Body of pancreas (tissue), 4 donors: Measurements from ENCODE around the gene SMIM41. TPM values are rescaled to one million over a fixed set of nuclear protein-coding genes. Genes with fewer than 3 reads are reported as not detected.

Source experiments
- ATAC-seq: fragments of 150-250 bp; one replicate; pipeline ENCODE4 v1.9.1; 2016
- DNase-seq, 4 donors: peaks; one replicate each; pipeline ENCODE4 v3.0.0-alpha.2; 2019
- H3K27ac ChIP-seq, 4 donors: fragments of 200-600 bp; sonication (generic); 1 replicate in 3 of 4; 2 replicates in 1 of 4; pipeline versions ENCODE4 v1.5.1 to v1.6.1; 2016 to 2019; ENCODE audit warnings: mild to moderate bottlenecking in 1 of 4, mixed read lengths in 1 of 4, moderate library complexity in 1 of 4
- H3K27me3 ChIP-seq, 2 donors: fragments of 200-600 bp; sonication (generic); one replicate each; pipeline ENCODE4 v1.6.0; 2016; ENCODE audit warnings: mild to moderate bottlenecking in 1 of 2
- H3K36me3 ChIP-seq, 2 donors: fragments of 200-600 bp; sonication (generic); replicated peaks in 1 of 2; 2 replicates each; pipeline ENCODE4 v1.5.1; 2016; ENCODE audit warnings: low read depth in 2 of 2; ENCODE audit not compliant: insufficient read depth in 1 of 2
- H3K4me1 ChIP-seq: fragments of 200-600 bp; sonication (generic); one replicate; pipeline ENCODE4 v1.6.0; 2016
- H3K4me3 ChIP-seq, 2 donors: fragments of 200-600 bp; sonication (generic); 1 replicate in 1 of 2; 2 replicates in 1 of 2; pipeline ENCODE4 v1.5.1; 2016 to 2019
- H3K9me3 ChIP-seq, 3 donors: fragments of 200-600 bp; sonication (generic); 1 replicate in 2 of 3; 2 replicates in 1 of 3; pipeline ENCODE4 v1.5.1; 2016
- CTCF ChIP-seq, 7 experiments: fragments of 450-650 bp in 4 of 7; fragments of 200-600 bp in 3 of 7; sonication (generic) in 3 of 7; IDR thresholded peaks; one replicate each; pipeline ENCODE4 v1.5.1; 2016 to 2019; ENCODE audit warnings: antibody characterized with exemption in 7 of 7
- POLR2A ChIP-seq, 3 donors: fragments of 450-650 bp; IDR thresholded peaks; one replicate each; pipeline ENCODE4 v1.6.1; 2016; ENCODE audit warnings: antibody characterized with exemption in 3 of 3, mild to moderate bottlenecking in 2 of 3
- WGBS, 2 donors: methylation state at CpG; one replicate each; pipeline ENCODE4 v1.1.5; 2017; 5-methylcytosine and 5-hydroxymethylcytosine counted together
- intact Hi-C: fragments of 100-400 bp; cut with DNase I; formaldehyde crosslinking; loops from one replicate; pipeline ENCODE4 v1.15.1; 2023
- total RNA-seq, 2 donors: library from RNA; depleted of rRNA; stranded (reverse); fragments of >200 nt; gene quantifications; one replicate each; pipeline ENCODE4 v1.1.0, GENCODE V29; 2016

The SMIM41 gene
- total RNA-seq, 2 donors from 2014 or later = 0.26 to 0.66 TPM

DNA sequence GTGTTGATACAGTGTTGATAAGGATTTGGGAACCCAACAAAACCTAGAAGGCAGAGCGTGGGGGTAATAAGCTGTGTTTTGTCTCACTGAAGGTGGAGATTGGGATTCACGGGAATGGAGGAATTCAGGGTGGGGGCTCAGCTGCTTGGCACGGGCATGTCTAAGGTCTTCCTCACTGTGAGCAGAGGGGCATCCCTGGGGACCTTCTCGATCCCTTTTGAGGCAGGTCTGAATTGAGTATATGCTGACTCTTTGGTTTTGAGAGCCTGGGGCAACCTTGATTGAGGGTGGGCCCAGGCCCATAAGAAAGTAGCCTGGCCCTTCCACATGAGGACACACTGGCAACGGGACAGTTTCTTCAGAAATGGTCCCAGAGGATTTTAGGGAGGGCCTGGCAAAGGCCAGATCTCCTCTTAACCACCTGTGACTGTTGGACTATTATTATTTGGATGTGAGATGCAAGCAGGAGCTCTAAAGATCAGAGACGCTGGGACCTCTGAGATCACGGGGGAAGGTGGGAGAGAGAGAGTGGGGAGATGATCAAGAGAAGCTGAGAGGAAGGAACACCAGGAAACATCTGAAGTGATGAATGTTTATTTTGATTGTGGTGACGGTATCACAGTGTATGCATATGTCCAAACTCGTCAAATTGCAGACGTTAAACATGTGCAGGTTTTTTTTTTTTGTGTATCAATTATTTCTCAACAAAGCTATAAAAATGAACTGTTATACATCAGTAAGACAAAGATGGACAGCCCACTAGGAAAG is 48.4 kb downstream of the SMIM41 start:
- H3K4me1 ChIP-seq = no peaks in the 10 kb centered on the region
- no peaks in the 10 kb centered on the region for H3K36me3 ChIP-seq
- TF ChIP-seq CTCF (IDR thresholded peaks at IDR 0.05) (no peak), POLR2A (IDR thresholded peaks at IDR 0.05) (no peak)
- DNase-seq = no peak
- no peaks in the 10 kb centered on the region for H3K9me3 ChIP-seq
- intact Hi-C loops = no loop called here
- H3K27me3 ChIP-seq = no peaks in the 10 kb centered on the region
- WGBS, 2 donors = 53 to 59% methylated on average over 9 to 10 of the region's 10 CpGs
- no peak overlapping the region for H3K4me3 ChIP-seq
- ATAC-seq = no peak
- no peak overlapping the region for H3K27ac ChIP-seq

DNA sequence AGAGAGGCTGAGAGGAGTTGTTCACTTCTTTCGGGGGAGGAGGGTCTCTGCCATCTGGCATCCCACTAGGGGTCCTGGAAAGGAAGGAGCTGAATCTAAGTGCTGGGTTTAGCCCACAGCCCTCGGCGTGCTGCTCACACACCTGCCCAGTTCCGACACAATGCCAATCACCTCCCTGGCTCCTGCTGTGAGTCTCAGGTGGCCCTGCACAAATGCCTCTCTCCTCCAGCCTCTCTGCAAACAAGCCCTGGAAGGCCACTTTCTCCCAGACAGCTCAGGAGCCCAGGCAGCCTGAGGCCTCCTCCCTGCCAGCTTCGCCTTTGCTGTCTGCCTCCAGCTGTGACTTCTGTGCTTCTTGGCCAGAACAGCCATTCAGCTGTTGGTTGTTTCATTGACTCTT is 51.2 kb downstream of the SMIM41 start:
- no peaks in the 10 kb centered on the region for H3K36me3 ChIP-seq
- no peak for ATAC-seq
- intact Hi-C loops = no loop called here
- 74 to 78% methylated on average over 5 of the region's 5 CpGs for WGBS, 2 donors
- DNase-seq = no peak
- no peak overlapping the region for H3K4me3 ChIP-seq
- TF ChIP-seq POLR2A (IDR thresholded peaks at IDR 0.05) = no peak
- TF ChIP-seq CTCF (IDR thresholded peaks at IDR 0.05) = no peak
- H3K4me1 ChIP-seq = no peaks in the 10 kb centered on the region
- H3K27me3 ChIP-seq = no peaks in the 10 kb centered on the region
- no peak overlapping the region for H3K27ac ChIP-seq
- no peaks in the 10 kb centered on the region for H3K9me3 ChIP-seq

DNA sequence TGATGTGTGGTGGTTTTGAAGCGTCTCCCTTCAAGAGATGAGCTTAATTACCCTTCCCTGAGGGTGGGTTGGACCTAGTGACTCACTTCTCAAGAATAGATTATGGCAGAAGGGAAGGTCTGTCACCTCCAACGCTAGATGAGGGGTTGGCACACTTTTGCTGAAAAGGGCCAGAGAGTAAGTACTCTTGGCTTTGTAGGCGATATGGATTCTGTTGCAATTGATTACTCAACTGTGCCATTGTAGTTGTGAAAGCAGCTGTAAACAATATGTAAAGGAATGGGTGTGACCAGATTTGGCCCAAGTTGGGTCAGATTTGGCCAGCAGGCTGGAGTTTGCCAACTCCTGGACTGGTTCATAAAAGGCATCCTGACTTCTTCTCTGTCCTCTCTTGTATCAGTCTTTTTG is 53.3 kb downstream of the SMIM41 start:
- no peak overlapping the region for H3K27ac ChIP-seq
- no peaks in the 10 kb centered on the region for H3K9me3 ChIP-seq
- TF ChIP-seq POLR2A (IDR thresholded peaks at IDR 0.05) (no peak), CTCF (IDR thresholded peaks at IDR 0.05) (no peak)
- DNase-seq (no peak), ATAC-seq (no peak)
- H3K36me3 ChIP-seq = no peaks in the 10 kb centered on the region
- intact Hi-C loops = no loop called here
- H3K27me3 ChIP-seq = no peaks in the 10 kb centered on the region
- no peak overlapping the region for H3K4me3 ChIP-seq
- H3K4me1 ChIP-seq = no peaks in the 10 kb centered on the region
- WGBS, 2 donors = 71 to 89% methylated on average over 3 of the region's 3 CpGs

- no peak for ATAC-seq
- Histone ChIP-seq H3K4me1 (no peaks in the 10 kb centered on the region), H3K4me3 (no peak overlapping the region), H3K27ac (no peak overlapping the region), H3K9me3 (no peaks in the 10 kb centered on the region), H3K36me3 (no peaks in the 10 kb centered on the region), H3K27me3 (no peaks in the 10 kb centered on the region)
- no peak for DNase-seq
- 78 to 84% methylated on average over 5 of the region's 5 CpGs for WGBS, 2 donors
- TF ChIP-seq CTCF (IDR thresholded peaks at IDR 0.05) (no peak), POLR2A (IDR thresholded peaks at IDR 0.05) (no peak)
- intact Hi-C loops = no loop called here
These were observed 58.2 kb downstream of the SMIM41 start for GRCh38 chr12:52137746-52138145.

DNA sequence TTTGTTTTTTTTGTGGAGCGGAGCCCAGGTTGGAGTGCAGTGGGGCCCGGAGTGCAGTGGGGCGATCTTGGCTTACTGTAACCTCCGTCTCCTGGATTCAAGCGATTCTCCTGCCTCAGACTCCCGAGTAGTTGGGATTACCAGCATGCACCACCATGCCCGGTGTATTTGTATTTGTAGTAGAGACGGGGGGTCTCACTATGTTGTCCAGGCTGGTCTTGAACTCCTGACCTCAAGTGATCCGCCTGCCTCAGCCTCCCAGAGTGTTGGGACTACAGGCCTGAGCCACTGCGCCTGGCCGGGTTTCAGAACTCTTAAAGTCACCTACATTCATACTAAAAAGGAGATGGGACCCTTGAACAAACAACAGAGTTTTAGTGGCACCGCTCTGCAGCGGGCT is 59.6 kb downstream of the SMIM41 start:
- Histone ChIP-seq H3K9me3 (no peaks in the 10 kb centered on the region), H3K4me3 (no peak overlapping the region), H3K36me3 (no peaks in the 10 kb centered on the region), H3K27me3 (no peaks in the 10 kb centered on the region), H3K27ac (no peak overlapping the region), H3K4me1 (no peaks in the 10 kb centered on the region)
- 71 to 72% methylated on average over 12 to 13 of the region's 13 CpGs for WGBS, 2 donors
- intact Hi-C loops = no loop called here
- ATAC-seq (no peak), DNase-seq (no peak)
- TF ChIP-seq CTCF (IDR thresholded peaks at IDR 0.05) = no peak
- TF ChIP-seq POLR2A (IDR thresholded peaks at IDR 0.05) = no peak
